Liver (tissue), 9 donors: ENCODE measurements around the gene TPR. TPM values are rescaled to one million over a fixed set of nuclear protein-coding genes. Genes with fewer than 3 reads are reported as not detected.

Source experiments
- DNase-seq: peaks from one replicate; pipeline ENCODE4 v3.0.0-alpha.2; 2017; ENCODE audit warnings: low spot score
- H3K27ac ChIP-seq, 2 donors: one replicate each; pipeline ENCODE4 v1.7.0; 2013; ENCODE audit warnings: inconsistent platforms in 2 of 2, low read length in 2 of 2, control low read depth in 1 of 2, low read depth in 1 of 2, mild to moderate bottlenecking in 1 of 2
- H3K27me3 ChIP-seq, 4 donors: one replicate each; pipeline versions ENCODE4 v1.6.1 to v1.7.0; 2013; ENCODE audit warnings: low read length in 3 of 4, inconsistent platforms in 1 of 4, mild to moderate bottlenecking in 1 of 4, moderate library complexity in 1 of 4; ENCODE audit not compliant: control insufficient read depth in 4 of 4, insufficient read depth in 4 of 4
- H3K36me3 ChIP-seq, 4 donors: one replicate each; pipeline versions ENCODE4 v1.6.1 to v1.7.0; 2013; ENCODE audit warnings: low read length in 3 of 4, mild to moderate bottlenecking in 3 of 4, low read depth in 1 of 4, moderate library complexity in 1 of 4; ENCODE audit not compliant: control insufficient read depth in 4 of 4, insufficient read depth in 3 of 4
- H3K4me1 ChIP-seq, 4 donors: one replicate each; pipeline versions ENCODE4 v1.6.1 to v1.7.0; 2013; ENCODE audit warnings: low read length in 3 of 4, mild to moderate bottlenecking in 3 of 4, moderate library complexity in 1 of 4; ENCODE audit not compliant: control insufficient read depth in 4 of 4, insufficient read depth in 4 of 4
- H3K4me3 ChIP-seq, 3 donors: one replicate each; pipeline versions ENCODE4 v1.6.1 to v1.7.0; 2013; ENCODE audit warnings: low read length in 3 of 3, control low read depth in 1 of 3, low read depth in 1 of 3, mild to moderate bottlenecking in 1 of 3
- H3K9ac ChIP-seq, 2 donors: one replicate each; pipeline ENCODE4 v1.7.0; 2013; ENCODE audit warnings: low read length in 2 of 2, mild to moderate bottlenecking in 2 of 2, moderate library complexity in 2 of 2, control low read depth in 1 of 2, low read depth in 1 of 2
- H3K9me3 ChIP-seq, 4 donors: one replicate each; pipeline versions ENCODE4 v1.6.1 to v1.7.0; 2013; ENCODE audit warnings: low read length in 3 of 4; ENCODE audit not compliant: control insufficient read depth in 4 of 4
- ATF3 ChIP-seq: IDR thresholded peaks from 2 replicates; pipeline ENCODE4 v1.6.1; 2016; ENCODE audit warnings: antibody characterized with exemption
- CTCF ChIP-seq: fragments of 150-350 bp; IDR thresholded peaks from 2 replicates; pipeline ENCODE4 v1.5.1; 2017; ENCODE audit warnings: improper control_type of control experiment, low read depth, low read length; ENCODE audit not compliant: missing input control
- EGR1 ChIP-seq, 2 donors: IDR thresholded peaks; 2 replicates each; pipeline ENCODE4 v1.6.1; 2016 to 2018; ENCODE audit warnings: antibody characterized with exemption in 2 of 2, low read depth in 2 of 2
- FOXA1 ChIP-seq: IDR thresholded peaks from 2 replicates; pipeline ENCODE4 v1.6.1; 2016; ENCODE audit warnings: antibody characterized with exemption
- FOXA2 ChIP-seq: IDR thresholded peaks from 2 replicates; pipeline ENCODE4 v1.6.1; 2016; ENCODE audit warnings: antibody characterized with exemption
- GABPA ChIP-seq, 2 donors: IDR thresholded peaks in 1 of 2; conservative IDR thresholded peaks in 1 of 2; 2 replicates each; pipeline ENCODE4 v1.6.1; 2016; ENCODE audit warnings: antibody characterized with exemption in 2 of 2, mild to moderate bottlenecking in 1 of 2, moderate library complexity in 1 of 2
- HNF4A ChIP-seq, 2 donors: conservative IDR thresholded peaks; 2 replicates each; pipeline ENCODE4 v1.6.1; 2016; ENCODE audit warnings: antibody characterized with exemption in 2 of 2, mild to moderate bottlenecking in 2 of 2
- HNF4G ChIP-seq: IDR thresholded peaks from 2 replicates; pipeline ENCODE4 v1.6.1; 2016; ENCODE audit warnings: antibody characterized with exemption
- JUND ChIP-seq, 2 donors: IDR thresholded peaks; 2 replicates each; pipeline ENCODE4 v1.6.1; 2016; ENCODE audit warnings: antibody characterized with exemption in 2 of 2
- NR2F2 ChIP-seq: IDR thresholded peaks from 2 replicates; pipeline ENCODE4 v1.6.1; 2016; ENCODE audit warnings: antibody characterized with exemption
- RAD21 ChIP-seq, 2 donors: IDR thresholded peaks; 2 replicates each; pipeline ENCODE4 v1.6.1; 2016; ENCODE audit warnings: antibody characterized with exemption in 2 of 2, mild to moderate bottlenecking in 2 of 2
- RXRA ChIP-seq, 2 donors: IDR thresholded peaks; 2 replicates each; pipeline ENCODE4 v1.6.1; 2017 to 2018; ENCODE audit warnings: antibody characterized with exemption in 2 of 2, mild to moderate bottlenecking in 1 of 2
- SP1 ChIP-seq: IDR thresholded peaks from 2 replicates; pipeline ENCODE4 v1.6.1; 2018; ENCODE audit warnings: antibody characterized with exemption, mild to moderate bottlenecking
- TAF1 ChIP-seq: conservative IDR thresholded peaks from 2 replicates; pipeline ENCODE4 v1.6.1; 2016; ENCODE audit warnings: antibody characterized with exemption, mild to moderate bottlenecking
- YY1 ChIP-seq: IDR thresholded peaks from 2 replicates; pipeline ENCODE4 v1.6.1; 2016; ENCODE audit warnings: antibody characterized with exemption, mild to moderate bottlenecking
- WGBS: extraction: QIAGEN DNeasy Blood & Tissue Kit; methylation state at CpG from one replicate; pipeline ENCODE4 v1.1.7; 2013; 5-methylcytosine and 5-hydroxymethylcytosine counted together
- polyA plus RNA-seq, 2 donors: library from polyadenylated mRNA; stranded (reverse) in 1 of 2; unstranded in 1 of 2; fragments of 200-250 nt in 1 of 2; fragments of >200 nt in 1 of 2; fragmentation: Nextera tagmentation in 1 of 2; extraction: Ambion mirVana in 1 of 2; gene quantifications; one replicate each; pipeline versions ENCODE4 v1.2.1 to v1.2.3, GENCODE V29; 2013 to 2015
- total RNA-seq, 2 donors: library from RNA; depleted of rRNA; stranded (reverse); fragments of >200 nt; gene quantifications; one replicate each; pipeline ENCODE4 v1.2.3, GENCODE V29; 2014
- TF ChIP-seq, protein P1 (sequence below): IDR thresholded peaks from 2 replicates; pipeline ENCODE4 v1.6.1; 2016; ENCODE audit warnings: antibody characterized with exemption
- TF ChIP-seq, protein P2 (sequence below): IDR thresholded peaks from 2 replicates; pipeline ENCODE4 v1.6.1; 2016; ENCODE audit warnings: antibody characterized with exemption, mild to moderate bottlenecking
- TF ChIP-seq, protein P3 (sequence below): IDR thresholded peaks from 2 replicates; pipeline ENCODE4 v1.6.1; 2016; ENCODE audit warnings: antibody characterized with exemption
- donor health status: healthy.
- donor health status: healthy.
- donor health status: healthy.
- donor health status: healthy.
- donor health status: healthy.

TPR gene
- total and polyA plus RNA-seq, 4 donors, result 8.1 to 45.1 (median 39.2) TPM

GRCh38 chr1:186304982-186305949, 69.8 kb downstream of the TPR start:
- TF ChIP-seq CTCF (peak; percentile 52), FOXA1 (no peak), FOXA2 (peak; percentile 17), RAD21 (IDR thresholded peaks at IDR 0.05) (peak; percentile 39 to 66)
- TF ChIP-seq, protein P1, sequence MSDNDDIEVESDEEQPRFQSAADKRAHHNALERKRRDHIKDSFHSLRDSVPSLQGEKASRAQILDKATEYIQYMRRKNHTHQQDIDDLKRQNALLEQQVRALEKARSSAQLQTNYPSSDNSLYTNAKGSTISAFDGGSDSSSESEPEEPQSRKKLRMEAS, result no peak
- peaks cover 0 to 13% (median 10%) of the 10 kb centered on the region in 4 donors for H3K4me1 ChIP-seq
- DNase-seq, result no peak
- H3K27me3 ChIP-seq, result no peaks in the 10 kb centered on the region
- H3K9ac ChIP-seq, result no peak overlapping the region
- H3K4me3 ChIP-seq, result no peak overlapping the region
- H3K36me3 ChIP-seq, result peaks cover 0 to 27% (median 16%) of the 10 kb centered on the region in 4 donors
- H3K9me3 ChIP-seq, result no peaks in the 10 kb centered on the region
- WGBS, result 71% methylated on average over 6 of the region's 6 CpGs
- peak overlapping the region in 1 of 2 donors; percentile 23 for H3K27ac ChIP-seq

- H3K9me3 ChIP-seq, result no peaks in the 10 kb centered on the region
- 84% methylated on average over 2 of the region's 2 CpGs for WGBS
- no peaks in the 10 kb centered on the region for H3K27me3 ChIP-seq
- H3K9ac ChIP-seq, result no peak overlapping the region
- no peak overlapping the region for H3K27ac ChIP-seq
- peaks cover 0 to 27% (median 13%) of the 10 kb centered on the region in 4 donors for H3K36me3 ChIP-seq
- H3K4me1 ChIP-seq, result peaks cover 2 to 25% (median 23%) of the 10 kb centered on the region in 4 donors
- DNase-seq, result no peak
- H3K4me3 ChIP-seq, result no peak overlapping the region
- TF ChIP-seq, protein P1, result no peak
- TF ChIP-seq TAF1, result no peak
- TF ChIP-seq, protein P2, sequence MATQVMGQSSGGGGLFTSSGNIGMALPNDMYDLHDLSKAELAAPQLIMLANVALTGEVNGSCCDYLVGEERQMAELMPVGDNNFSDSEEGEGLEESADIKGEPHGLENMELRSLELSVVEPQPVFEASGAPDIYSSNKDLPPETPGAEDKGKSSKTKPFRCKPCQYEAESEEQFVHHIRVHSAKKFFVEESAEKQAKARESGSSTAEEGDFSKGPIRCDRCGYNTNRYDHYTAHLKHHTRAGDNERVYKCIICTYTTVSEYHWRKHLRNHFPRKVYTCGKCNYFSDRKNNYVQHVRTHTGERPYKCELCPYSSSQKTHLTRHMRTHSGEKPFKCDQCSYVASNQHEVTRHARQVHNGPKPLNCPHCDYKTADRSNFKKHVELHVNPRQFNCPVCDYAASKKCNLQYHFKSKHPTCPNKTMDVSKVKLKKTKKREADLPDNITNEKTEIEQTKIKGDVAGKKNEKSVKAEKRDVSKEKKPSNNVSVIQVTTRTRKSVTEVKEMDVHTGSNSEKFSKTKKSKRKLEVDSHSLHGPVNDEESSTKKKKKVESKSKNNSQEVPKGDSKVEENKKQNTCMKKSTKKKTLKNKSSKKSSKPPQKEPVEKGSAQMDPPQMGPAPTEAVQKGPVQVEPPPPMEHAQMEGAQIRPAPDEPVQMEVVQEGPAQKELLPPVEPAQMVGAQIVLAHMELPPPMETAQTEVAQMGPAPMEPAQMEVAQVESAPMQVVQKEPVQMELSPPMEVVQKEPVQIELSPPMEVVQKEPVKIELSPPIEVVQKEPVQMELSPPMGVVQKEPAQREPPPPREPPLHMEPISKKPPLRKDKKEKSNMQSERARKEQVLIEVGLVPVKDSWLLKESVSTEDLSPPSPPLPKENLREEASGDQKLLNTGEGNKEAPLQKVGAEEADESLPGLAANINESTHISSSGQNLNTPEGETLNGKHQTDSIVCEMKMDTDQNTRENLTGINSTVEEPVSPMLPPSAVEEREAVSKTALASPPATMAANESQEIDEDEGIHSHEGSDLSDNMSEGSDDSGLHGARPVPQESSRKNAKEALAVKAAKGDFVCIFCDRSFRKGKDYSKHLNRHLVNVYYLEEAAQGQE, result no peak
- TF ChIP-seq CTCF, result no peak
- no peak for TF ChIP-seq RAD21 (IDR thresholded peaks at IDR 0.05)
- TF ChIP-seq HNF4G, result no peak
- TF ChIP-seq, protein P3, sequence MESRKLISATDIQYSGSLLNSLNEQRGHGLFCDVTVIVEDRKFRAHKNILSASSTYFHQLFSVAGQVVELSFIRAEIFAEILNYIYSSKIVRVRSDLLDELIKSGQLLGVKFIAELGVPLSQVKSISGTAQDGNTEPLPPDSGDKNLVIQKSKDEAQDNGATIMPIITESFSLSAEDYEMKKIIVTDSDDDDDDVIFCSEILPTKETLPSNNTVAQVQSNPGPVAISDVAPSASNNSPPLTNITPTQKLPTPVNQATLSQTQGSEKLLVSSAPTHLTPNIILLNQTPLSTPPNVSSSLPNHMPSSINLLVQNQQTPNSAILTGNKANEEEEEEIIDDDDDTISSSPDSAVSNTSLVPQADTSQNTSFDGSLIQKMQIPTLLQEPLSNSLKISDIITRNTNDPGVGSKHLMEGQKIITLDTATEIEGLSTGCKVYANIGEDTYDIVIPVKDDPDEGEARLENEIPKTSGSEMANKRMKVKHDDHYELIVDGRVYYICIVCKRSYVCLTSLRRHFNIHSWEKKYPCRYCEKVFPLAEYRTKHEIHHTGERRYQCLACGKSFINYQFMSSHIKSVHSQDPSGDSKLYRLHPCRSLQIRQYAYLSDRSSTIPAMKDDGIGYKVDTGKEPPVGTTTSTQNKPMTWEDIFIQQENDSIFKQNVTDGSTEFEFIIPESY, result no peak
- TF ChIP-seq RXRA (IDR thresholded peaks at IDR 0.05), result no peak
- TF ChIP-seq HNF4A (conservative IDR thresholded peaks at IDR 0.05), result no peak
- no peak for TF ChIP-seq EGR1 (IDR thresholded peaks at IDR 0.05; ENCODE audit: low read depth in 2 of 2)
- no peak for TF ChIP-seq NR2F2
- TF ChIP-seq JUND (IDR thresholded peaks at IDR 0.05), result no peak
- no peak for TF ChIP-seq YY1
- TF ChIP-seq FOXA2, result no peak
- no peak for TF ChIP-seq GABPA (IDR thresholded peaks at IDR 0.05 in 1 of 2, conservative IDR thresholded peaks at IDR 0.05 in 1 of 2)
- no peak for TF ChIP-seq FOXA1
- TF ChIP-seq SP1, result no peak
- TF ChIP-seq ATF3, result no peak
Measured at GRCh38 chr1:186303911-186304310, 71.1 kb downstream of the TPR start.
